Stomach (tissue), 4 donors: Measurements from ENCODE around the gene BMP5.

ENCODE experiments used
- EP300 ChIP-seq: sonication (generic); formaldehyde crosslinking; IDR thresholded peaks from one replicate; pipeline ENCODE4 v1.6.1; 2017; ENCODE audit warnings: antibody characterized with exemption
- TF ChIP-seq, protein P1 (sequence below), 7 experiments: fragments of 450-650 bp in 4 of 7; fragments of 200-600 bp in 3 of 7; sonication (generic) in 3 of 7; IDR thresholded peaks; one replicate each; pipeline ENCODE4 v1.5.1; 2016 to 2019; ENCODE audit warnings: antibody characterized with exemption in 7 of 7, control low read depth in 2 of 7, mild to moderate bottlenecking in 1 of 7

DNA sequence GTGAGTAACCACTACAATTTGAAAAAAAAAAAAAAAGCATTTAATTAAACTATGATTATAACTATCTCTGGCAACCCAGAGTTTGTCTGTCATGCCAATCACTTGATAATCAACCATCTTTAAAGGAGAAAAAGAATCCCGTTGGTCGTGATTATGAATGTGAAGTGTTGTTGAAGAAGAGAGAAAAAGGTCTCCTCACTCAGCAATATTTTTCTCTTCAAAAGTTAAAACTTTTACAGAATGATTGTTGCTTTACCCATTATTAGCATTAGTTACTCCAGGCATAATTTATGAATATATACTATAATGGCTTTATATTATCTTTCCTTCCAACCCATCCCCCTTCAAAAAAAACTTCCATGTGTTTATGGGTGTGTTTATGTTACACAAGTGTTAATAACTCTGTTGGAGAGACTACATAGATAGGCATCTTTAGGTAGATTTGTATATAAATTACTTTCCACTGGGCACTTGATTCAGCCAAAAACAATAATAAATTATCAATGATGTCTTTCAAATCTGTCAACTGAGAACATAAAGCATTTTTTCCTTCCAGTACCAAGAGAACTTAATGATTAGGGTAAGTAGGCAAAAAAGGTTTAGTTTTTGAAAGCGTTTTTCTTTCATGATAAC lies 5.1 kb downstream of the BMP5 start:
- TF ChIP-seq EP300, result no peak
- TF ChIP-seq, protein P1, sequence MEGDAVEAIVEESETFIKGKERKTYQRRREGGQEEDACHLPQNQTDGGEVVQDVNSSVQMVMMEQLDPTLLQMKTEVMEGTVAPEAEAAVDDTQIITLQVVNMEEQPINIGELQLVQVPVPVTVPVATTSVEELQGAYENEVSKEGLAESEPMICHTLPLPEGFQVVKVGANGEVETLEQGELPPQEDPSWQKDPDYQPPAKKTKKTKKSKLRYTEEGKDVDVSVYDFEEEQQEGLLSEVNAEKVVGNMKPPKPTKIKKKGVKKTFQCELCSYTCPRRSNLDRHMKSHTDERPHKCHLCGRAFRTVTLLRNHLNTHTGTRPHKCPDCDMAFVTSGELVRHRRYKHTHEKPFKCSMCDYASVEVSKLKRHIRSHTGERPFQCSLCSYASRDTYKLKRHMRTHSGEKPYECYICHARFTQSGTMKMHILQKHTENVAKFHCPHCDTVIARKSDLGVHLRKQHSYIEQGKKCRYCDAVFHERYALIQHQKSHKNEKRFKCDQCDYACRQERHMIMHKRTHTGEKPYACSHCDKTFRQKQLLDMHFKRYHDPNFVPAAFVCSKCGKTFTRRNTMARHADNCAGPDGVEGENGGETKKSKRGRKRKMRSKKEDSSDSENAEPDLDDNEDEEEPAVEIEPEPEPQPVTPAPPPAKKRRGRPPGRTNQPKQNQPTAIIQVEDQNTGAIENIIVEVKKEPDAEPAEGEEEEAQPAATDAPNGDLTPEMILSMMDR (IDR thresholded peaks at IDR 0.05), result no peak
